GDM1 (cell line): ENCODE measurements around the gene OSMR.

Source experiments
- DNase-seq: peaks from one replicate; lab custom pipeline; 2025; lab: John Stamatoyannopoulos, UW

OSMR gene

DNA sequence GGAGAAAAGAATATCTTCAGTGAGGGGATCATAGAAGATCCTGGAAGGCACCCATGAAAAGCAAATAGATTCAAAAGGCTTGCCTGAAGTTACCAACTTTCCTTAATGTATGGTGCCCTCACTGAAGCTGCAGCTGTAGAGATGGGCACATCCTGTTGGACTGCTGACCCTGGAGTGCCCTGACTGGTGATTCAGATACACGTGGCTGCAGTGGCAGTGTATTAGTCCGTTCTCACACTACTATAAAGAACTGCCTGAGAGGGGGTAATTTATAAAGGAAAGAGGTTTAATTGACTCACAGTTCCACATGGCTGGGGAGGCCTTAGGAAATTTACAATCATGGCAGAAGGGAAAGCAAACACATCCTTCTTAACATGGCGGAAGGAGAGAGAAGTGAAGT is 80.3 kb downstream of the OSMR start:
- DNase-seq, result no peak

GRCh38 chr5:38927470-38927869 is 81.7 kb downstream of the OSMR start:
- no peak for DNase-seq

GRCh38 chr5:38929838-38930237 is 84.0 kb downstream of the OSMR start:
- DNase-seq, result no peak

DNA sequence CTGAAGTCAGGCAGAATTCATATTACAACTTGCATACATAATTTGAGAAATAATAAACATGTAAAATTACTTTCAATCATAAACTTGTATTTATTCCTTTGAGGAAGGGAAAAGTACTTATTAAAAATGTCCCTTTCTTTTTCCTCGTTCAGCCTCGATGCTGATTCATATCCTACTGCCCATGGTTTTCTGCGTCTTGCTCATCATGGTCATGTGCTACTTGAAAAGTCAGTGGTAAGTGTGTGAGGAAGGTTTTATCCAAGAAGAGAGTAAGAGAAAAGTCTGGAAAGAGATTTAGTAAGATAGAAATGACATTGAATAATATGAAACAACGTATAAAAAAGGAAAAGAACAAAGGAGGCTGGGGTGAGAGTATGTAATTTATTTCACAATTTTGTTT is 85.9 kb downstream of the OSMR start:
- DNase-seq, result no peak

DNA sequence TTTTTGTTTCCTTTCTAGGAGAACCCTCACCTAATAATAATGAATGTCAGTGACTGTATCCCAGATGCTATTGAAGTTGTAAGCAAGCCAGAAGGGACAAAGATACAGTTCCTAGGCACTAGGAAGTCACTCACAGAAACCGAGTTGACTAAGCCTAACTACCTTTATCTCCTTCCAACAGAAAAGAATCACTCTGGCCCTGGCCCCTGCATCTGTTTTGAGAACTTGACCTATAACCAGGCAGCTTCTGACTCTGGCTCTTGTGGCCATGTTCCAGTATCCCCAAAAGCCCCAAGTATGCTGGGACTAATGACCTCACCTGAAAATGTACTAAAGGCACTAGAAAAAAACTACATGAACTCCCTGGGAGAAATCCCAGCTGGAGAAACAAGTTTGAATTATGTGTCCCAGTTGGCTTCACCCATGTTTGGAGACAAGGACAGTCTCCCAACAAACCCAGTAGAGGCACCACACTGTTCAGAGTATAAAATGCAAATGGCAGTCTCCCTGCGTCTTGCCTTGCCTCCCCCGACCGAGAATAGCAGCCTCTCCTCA is 87.1 kb downstream of the OSMR start:
- DNase-seq, result no peak

- DNase-seq, result no peak
These were observed 89.6 kb downstream of the OSMR start for GRCh38 chr5:38935437-38935836.

DNA sequence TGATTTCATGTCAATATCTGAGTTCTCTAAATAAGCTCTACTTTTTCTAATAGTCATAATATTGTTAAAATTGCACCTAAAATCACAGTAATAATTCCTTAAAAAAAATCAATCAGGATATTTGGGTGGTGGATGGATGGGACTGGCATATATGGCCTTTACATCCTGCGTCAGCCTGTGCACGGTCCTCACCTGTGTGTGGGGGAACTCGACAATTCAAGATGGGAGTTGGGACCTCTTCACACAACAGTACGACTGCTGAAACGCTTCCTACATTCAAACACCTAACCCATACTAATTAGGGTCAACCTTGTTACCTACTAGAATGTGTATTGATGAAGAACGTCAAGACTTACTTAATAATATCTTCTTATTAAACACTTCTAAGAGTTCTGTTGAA is 90.5 kb downstream of the OSMR start:
- DNase-seq, result no peak

- no peak for DNase-seq
These were observed 92.6 kb downstream of the OSMR start for GRCh38 chr5:38938424-38938823.

GRCh38 chr5:38938973-38939372 is 93.2 kb downstream of the OSMR start:
- DNase-seq, result no peak

DNA sequence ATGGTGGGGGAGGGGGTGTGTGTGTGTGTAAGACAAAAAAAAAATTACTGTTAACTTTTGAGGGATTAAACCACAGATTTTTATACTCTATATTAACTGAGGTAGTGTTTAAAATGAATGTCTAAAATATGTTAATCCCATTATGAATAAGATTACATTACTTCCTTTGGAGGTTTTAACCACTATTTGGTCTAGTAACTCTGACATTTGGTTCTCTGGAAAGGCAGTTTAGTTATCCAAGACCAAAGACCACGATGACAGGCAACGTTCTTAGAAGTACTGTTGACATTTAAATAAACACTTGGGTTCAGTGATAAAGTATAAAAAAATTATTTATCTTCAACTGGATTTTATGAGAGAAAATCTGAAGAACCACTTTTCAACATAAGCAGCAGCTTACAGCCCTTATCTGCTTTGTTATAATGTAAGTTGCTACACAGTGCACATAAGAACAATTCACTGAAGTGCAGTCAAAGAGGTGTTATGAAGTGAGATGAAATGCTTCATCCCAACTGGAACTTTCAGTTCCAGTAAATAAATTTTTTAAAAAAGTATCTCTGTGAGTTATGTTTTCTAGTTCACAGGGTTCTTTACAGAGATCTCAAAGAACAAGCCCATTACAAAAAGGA is 94.5 kb downstream of the OSMR start:
- DNase-seq, result no peak

DNA sequence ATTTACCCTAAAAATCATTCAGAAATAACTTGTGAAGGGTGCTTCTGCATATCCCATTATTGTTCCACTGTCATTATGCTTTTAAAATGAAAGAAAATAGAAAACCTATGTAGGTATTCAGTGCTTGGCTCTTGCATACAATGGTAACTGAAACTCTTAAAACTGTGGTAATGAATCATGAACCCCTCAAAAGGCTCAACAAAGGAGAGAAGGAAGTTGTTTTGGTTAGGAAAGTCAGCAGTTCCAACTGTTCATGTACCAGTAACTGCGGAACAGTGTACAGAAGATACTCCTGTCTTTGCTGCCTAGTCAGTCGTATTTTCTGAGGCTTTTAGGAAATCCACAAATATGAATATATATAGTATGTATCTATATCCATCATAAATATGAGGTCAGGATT is 96.1 kb downstream of the OSMR start:
- DNase-seq, result no peak

DNA sequence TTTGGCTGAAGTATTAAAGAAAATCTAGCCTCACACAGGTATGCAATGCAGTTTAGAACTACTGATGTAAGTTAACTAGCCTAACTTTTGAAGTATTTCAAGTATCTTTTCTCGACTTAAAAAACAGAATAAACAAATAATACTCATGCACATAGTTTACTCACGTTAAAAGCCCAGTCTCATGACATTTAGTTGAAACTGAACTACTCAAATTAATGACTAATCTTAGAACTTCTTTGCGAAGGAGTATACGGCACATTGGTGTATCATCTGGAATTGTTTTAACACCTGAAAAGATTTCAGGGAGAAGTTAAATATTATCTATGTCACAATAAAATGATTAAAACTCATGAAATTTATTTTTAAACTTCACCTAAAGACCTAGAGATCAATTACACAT is 98.5 kb downstream of the OSMR start:
- DNase-seq, result no peak

DNA sequence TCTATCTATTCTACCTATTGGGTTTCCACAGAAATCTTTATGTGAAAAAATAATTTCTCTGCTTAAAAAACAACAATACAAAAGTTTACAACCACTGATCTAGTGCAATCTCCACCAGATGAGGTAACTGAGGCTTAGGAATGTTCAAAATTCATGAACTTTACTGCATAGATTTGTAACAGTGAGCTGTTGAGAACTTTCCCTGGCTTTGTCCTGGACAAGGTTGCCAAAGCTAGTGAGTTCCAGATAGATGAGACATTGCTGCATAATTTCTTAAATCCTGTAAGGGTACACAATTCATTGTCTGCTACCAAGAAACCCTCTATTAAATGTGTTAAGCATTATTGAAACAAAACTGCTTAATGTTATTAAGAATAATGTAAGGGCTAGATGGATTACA is 102.7 kb downstream of the OSMR start:
- no peak for DNase-seq

- DNase-seq, result no peak
These were observed 107.7 kb downstream of the OSMR start for GRCh38 chr5:38953426-38954012.

DNA sequence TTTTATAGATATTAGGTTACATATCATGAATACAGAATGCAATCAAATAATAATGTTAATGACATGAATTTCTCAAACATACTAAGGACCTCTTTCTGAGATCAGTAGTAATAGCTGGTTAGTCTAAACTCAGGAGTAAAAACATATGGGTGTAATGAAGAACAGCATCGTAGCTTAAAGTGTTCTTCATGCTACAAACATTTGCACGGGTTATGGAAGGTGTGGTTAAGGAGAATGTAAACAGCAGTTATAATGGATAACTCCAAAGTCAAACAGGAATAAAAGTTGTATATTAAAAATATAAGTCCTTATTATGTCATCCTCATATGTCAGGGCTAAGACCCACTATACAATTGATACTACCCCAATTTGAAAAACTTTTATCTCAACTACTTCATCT is 115.9 kb downstream of the OSMR start:
- DNase-seq, result no peak

DNA sequence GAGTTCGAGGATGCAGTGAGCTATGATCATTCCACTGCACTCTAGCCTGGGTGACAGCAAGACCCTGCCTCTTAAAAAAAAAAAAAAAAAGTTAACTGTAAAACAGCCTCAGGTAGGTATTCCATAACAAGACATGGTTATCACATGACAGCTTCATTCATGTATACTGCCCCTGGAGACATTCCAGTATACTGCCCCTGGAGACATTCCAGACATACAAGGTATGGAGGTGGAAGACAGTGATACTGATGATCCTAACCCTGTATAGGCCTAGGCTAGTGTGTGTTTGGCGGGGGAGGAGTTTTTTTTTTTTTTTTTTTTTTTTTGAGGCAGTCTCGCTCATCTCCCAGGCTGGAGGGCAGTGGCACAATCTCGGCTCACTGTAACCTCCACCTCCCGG is 122.9 kb downstream of the OSMR start:
- no peak for DNase-seq

DNA sequence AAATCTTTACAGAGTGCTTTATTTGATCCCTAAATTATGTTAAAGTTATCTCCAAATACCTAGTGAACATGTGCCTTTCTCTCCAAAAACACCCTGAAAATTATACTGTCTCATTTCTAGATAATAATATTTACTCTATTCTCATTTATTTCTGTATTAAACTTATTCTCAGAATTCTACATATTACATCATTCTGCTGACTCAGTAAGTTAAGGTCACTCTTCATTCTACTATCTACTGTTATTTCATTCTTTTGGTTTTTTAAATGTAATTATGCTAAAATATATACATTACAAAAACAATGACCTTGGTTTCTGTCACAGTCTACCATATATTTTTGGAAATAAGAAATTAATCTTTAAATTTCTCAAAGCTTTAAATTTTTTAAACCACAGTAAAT is 132.2 kb downstream of the OSMR start:
- DNase-seq, result no peak

DNA sequence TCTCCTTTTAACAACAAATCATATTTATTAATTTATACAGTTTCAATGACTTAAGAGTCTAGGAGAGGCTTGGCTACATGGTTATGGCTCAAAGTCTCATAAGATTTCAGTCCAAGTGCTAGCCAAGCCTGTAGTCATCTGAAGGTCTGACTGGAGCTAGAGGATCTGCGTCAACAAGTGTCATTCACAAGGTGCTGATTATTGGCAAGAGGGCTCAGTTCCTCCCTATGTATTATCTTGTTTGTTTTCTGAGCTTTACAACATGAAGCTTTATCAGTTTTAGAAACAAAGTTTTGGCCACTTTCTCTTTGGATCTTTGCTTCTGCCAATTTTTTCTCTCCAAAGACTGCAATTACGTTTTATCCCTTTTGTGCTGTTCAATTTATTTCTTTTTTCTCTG is 133.7 kb downstream of the OSMR start:
- DNase-seq, result no peak
